GM21526 (cell line): ENCODE results near the gene S100A14.
A peak's percentile ranks its signal among the peaks of the same experiment; 100 is the strongest.

Experiments
- ATAC-seq: cut with Tn5 transposase; IDR thresholded peaks from one replicate; pipeline ENCODE4 v1.9.1; 2021; ENCODE audit warnings: moderate library complexity; ENCODE audit not compliant: unreplicated experiment, low FRiP score

S100A14 gene

GRCh38 chr1:153617663-153618062 lies 1.5 kb upstream of the S100A14 start:
- ATAC-seq, result no peak

GRCh38 chr1:153616917-153617311 lies 789 bp upstream of the S100A14 start:
- ATAC-seq, result no peak

GRCh38 chr1:153615406-153615805 lies 719 bp downstream of the S100A14 start:
- no peak for ATAC-seq

- ATAC-seq, result no peak
Observed at GRCh38 chr1:153614906-153615305, 1.2 kb downstream of the S100A14 start.

GRCh38 chr1:153614189-153614900 lies 1.8 kb downstream of the S100A14 start:
- no peak for ATAC-seq

- no peak for ATAC-seq
Observed at GRCh38 chr1:153613406-153613805, 2.7 kb downstream of the S100A14 start.

GRCh38 chr1:153612755-153613331 lies 3.3 kb downstream of the S100A14 start, which contains the start of gene S100A16:
Gene S100A16, minus strand, starts transcription at chr1:153613137. Its CDS starts 4,986 bp downstream, at chr1:153608151.
- ATAC-seq, result no peak

GRCh38 chr1:153612111-153612754 lies 3.9 kb downstream of the S100A14 start:
- ATAC-seq, result no peak

GRCh38 chr1:153611356-153611755 lies 4.8 kb downstream of the S100A14 start:
- ATAC-seq, result no peak

- no peak for ATAC-seq
Observed at GRCh38 chr1:153610811-153611301, 5.3 kb downstream of the S100A14 start.

- ATAC-seq, result no peak
Observed at GRCh38 chr1:153610334-153610733, 5.8 kb downstream of the S100A14 start.

GRCh38 chr1:153609585-153609907 lies 6.6 kb downstream of the S100A14 start:
- no peak for ATAC-seq

- no peak for ATAC-seq
Observed at GRCh38 chr1:153608742-153609584, 7.2 kb downstream of the S100A14 start.

GRCh38 chr1:153608089-153608682 lies 7.9 kb downstream of the S100A14 start:
- ATAC-seq, result no peak

GRCh38 chr1:153607381-153607780 lies 8.7 kb downstream of the S100A14 start:
- ATAC-seq, result no peak

GRCh38 chr1:153606194-153606593 lies 9.9 kb downstream of the S100A14 start:
- no peak for ATAC-seq

GRCh38 chr1:153602749-153603148 lies 13.4 kb downstream of the S100A14 start:
- no peak for ATAC-seq

- no peak for ATAC-seq
Observed at GRCh38 chr1:153599847-153600246, 16.3 kb downstream of the S100A14 start.

- ATAC-seq, result peak; percentile 89
Observed at GRCh38 chr1:153598309-153599172, 17.6 kb downstream of the S100A14 start.

GRCh38 chr1:153597206-153597605 lies 18.9 kb downstream of the S100A14 start:
- no peak for ATAC-seq
